GM12878 (cell line): ENCODE measurements around the gene DDX50. TPM values are rescaled to one million over a fixed set of nuclear protein-coding genes. Genes with fewer than 3 reads are reported as not detected.

Experiments used
- ATAC-seq: fragments of 200-7000 bp; cut with Tn5 transposase; 3 replicates; pipeline ENCODE4 v1.9.1; 2020; ENCODE audit warnings: mild to moderate bottlenecking, moderate library complexity
- BruUV-seq: library from RNA; stranded (reverse); fragments of 400-500 nt; replicated peaks from 2 replicates; lab custom pipeline; 2021; lab: Mats Ljungman, UMichigan
- CTCF ChIA-PET: fragments of 300-600 bp; sonication (Branson Sonifier 250); formaldehyde crosslinking; extraction: SDS; loops from one replicate; lab custom pipeline; 2021; ENCODE audit warnings: inconsistent platforms; lab: Yijun Ruan, JAX
- POLR2A ChIA-PET: fragments of 350-600 bp; formaldehyde crosslinking; extraction: SDS; loops from one replicate; lab custom pipeline; 2021; ENCODE audit warnings: inconsistent platforms; lab: Charles Lee
- RAD21 ChIA-PET: fragments of 300-600 bp; sonication (Branson Sonifier 250); formaldehyde crosslinking; loops from one replicate; lab custom pipeline; 2023; ENCODE audit warnings: antibody characterized with exemption; ENCODE audit not compliant: unreplicated experiment; lab: Charles Lee
- SMC1A ChIA-PET: fragments of 300-600 bp; sonication (Branson Sonifier 250); formaldehyde crosslinking; loops from one replicate; lab custom pipeline; 2023; ENCODE audit not compliant: unreplicated experiment, uncharacterized antibody; lab: Charles Lee
- DNase-seq: peaks from one replicate; pipeline ENCODE4 v3.0.0-alpha.2; 2011; ENCODE audit warnings: low read depth, low spot score
- FAIRE-seq: peaks from 3 replicates; lab custom pipeline; 2011; peaks lifted over from hg19 to GRCh38; lab: Jason Lieb, UNC
- H2AFZ ChIP-seq: 2 replicates; pipeline ENCODE4 v1.6.0; 2011; ENCODE audit warnings: low read depth, low read length, control low read depth; ENCODE audit not compliant: control insufficient read depth
- H3K27ac ChIP-seq: 2 replicates; pipeline ENCODE4 v1.5.1; 2011; ENCODE audit warnings: control low read depth; ENCODE audit not compliant: control insufficient read depth, insufficient read depth
- H3K27me3 ChIP-seq, 2 experiments: replicated peaks in 1 of 2; 2 replicates each; pipeline versions ENCODE4 v1.6.0 to v1.6.1; 2011; ENCODE audit warnings: low read length in 1 of 2; ENCODE audit not compliant: control insufficient read depth in 2 of 2, insufficient read depth in 2 of 2
- H3K36me3 ChIP-seq, 2 experiments: 2 replicates each; pipeline ENCODE4 v1.5.1; 2011; ENCODE audit warnings: low read length in 1 of 2; ENCODE audit not compliant: control insufficient read depth in 2 of 2, insufficient read depth in 2 of 2
- H3K4me1 ChIP-seq: 2 replicates; pipeline ENCODE4 v1.6.1; 2011; ENCODE audit warnings: mild to moderate bottlenecking, low read length, moderate library complexity, mixed read lengths; ENCODE audit not compliant: control insufficient read depth, insufficient read depth
- H3K4me2 ChIP-seq: 2 replicates; pipeline ENCODE4 v1.6.0; 2011; ENCODE audit warnings: control low read depth; ENCODE audit not compliant: control insufficient read depth, insufficient read depth
- H3K4me3 ChIP-seq: fragments of 200-600 bp; sonication (generic); 2 replicates; pipeline ENCODE4 v1.5.1; 2016
- H3K79me2 ChIP-seq: 2 replicates; pipeline ENCODE4 v1.6.0; 2011; ENCODE audit warnings: low read length; ENCODE audit not compliant: control insufficient read depth, insufficient read depth
- H3K9ac ChIP-seq: 2 replicates; pipeline ENCODE4 v1.8.0; 2011; ENCODE audit warnings: low read length, control low read depth, mixed read lengths; ENCODE audit not compliant: control insufficient read depth, insufficient read depth
- H3K9me3 ChIP-seq: replicated peaks from 3 replicates; pipeline ENCODE4 v1.5.1; 2011; ENCODE audit warnings: mild to moderate bottlenecking, low read length; ENCODE audit not compliant: control insufficient read depth, insufficient read depth
- H4K20me1 ChIP-seq: 2 replicates; pipeline ENCODE4 v1.6.0; 2011; ENCODE audit not compliant: control insufficient read depth, insufficient read depth
- ASH2L ChIP-seq: fragments of 300-600, 200-600 bp; sonication (generic); IDR thresholded peaks from 2 replicates; pipeline ENCODE4 v1.6.1; 2017; ENCODE audit warnings: low read depth, mild to moderate bottlenecking, borderline replicate concordance
- BMI1 ChIP-seq: fragments of 450-650 bp; IDR thresholded peaks from 2 replicates; pipeline ENCODE4 v1.6.1; 2016; ENCODE audit warnings: mild to moderate bottlenecking, moderate library complexity, borderline replicate concordance
- CHD2 ChIP-seq: IDR thresholded peaks from 2 replicates; pipeline ENCODE4 v1.6.1; 2011; ENCODE audit warnings: low read depth, low read length, improper control_type of control experiment, borderline replicate concordance
- KDM1A ChIP-seq: fragments of 200-600 bp; sonication (generic); IDR thresholded peaks from 2 replicates; pipeline ENCODE4 v1.6.1; 2016; ENCODE audit warnings: borderline replicate concordance
- KLF5 ChIP-seq: fragments of 450-650 bp; IDR thresholded peaks from 2 replicates; pipeline ENCODE4 v1.6.1; 2014; ENCODE audit warnings: mild to moderate bottlenecking; ENCODE audit not compliant: partially characterized antibody
- NFIC ChIP-seq: IDR thresholded peaks from 2 replicates; pipeline ENCODE4 v1.6.1; 2012; ENCODE audit warnings: low read depth, mild to moderate bottlenecking, inconsistent platforms, low read length, moderate library complexity
- NFYB ChIP-seq: IDR thresholded peaks from 2 replicates; pipeline ENCODE4 v1.6.1; 2011; ENCODE audit warnings: low read depth, mild to moderate bottlenecking, low read length, improper control_type of control experiment, moderate library complexity; ENCODE audit not compliant: insufficient read depth
- POLR2AphosphoS5 ChIP-seq: IDR thresholded peaks from 2 replicates; pipeline ENCODE4 v1.6.1; 2011; ENCODE audit warnings: mild to moderate bottlenecking, low read length, inconsistent platforms
- SMAD1 ChIP-seq: fragments of 450-650 bp; IDR thresholded peaks from 2 replicates; pipeline ENCODE4 v1.6.1; 2018; ENCODE audit warnings: mild to moderate bottlenecking, low read depth; ENCODE audit not compliant: partially characterized antibody
- SP1 ChIP-seq: IDR thresholded peaks from one replicate; pipeline ENCODE4 v1.6.1; 2011; ENCODE audit warnings: low read depth, low read length
- ZBTB11 ChIP-seq: fragments of 450-650 bp; formaldehyde crosslinking; IDR thresholded peaks from 2 replicates; pipeline ENCODE4 v1.5.0; 2022; ENCODE audit warnings: mild to moderate bottlenecking, missing genetic modification characterization
- ZNF592 ChIP-seq: fragments of 450-650 bp; IDR thresholded peaks from 2 replicates; pipeline ENCODE4 v1.6.1; 2017; ENCODE audit warnings: mild to moderate bottlenecking, moderate library complexity
- WGBS: methylation state at CpG from one replicate; pipeline ENCODE4 v1.1.6; 2016; ENCODE audit warnings: low lambda C conversion rate; ENCODE audit not compliant: insufficient replicate concordance, insufficient coverage; ENCODE audit errors: missing lambda C conversion rate; 5-methylcytosine and 5-hydroxymethylcytosine counted together
- in situ Hi-C: fragments of 300-500 bp; cut with MboI; formaldehyde crosslinking; loops from 9 replicates; pipeline ENCODE4 v1.14.3; 2018; ENCODE audit warnings: mixed read lengths
- intact Hi-C: fragments of 100-400 bp; cut with micrococcal nuclease; formaldehyde crosslinking; loops from one replicate; pipeline ENCODE4 v1.14.2; 2022; ENCODE audit not compliant: unreplicated experiment
- polyA plus RNA-seq, 11 experiments: library from polyadenylated mRNA; depleted of rRNA in 4 of 11; unstranded in 6 of 11; stranded (reverse) in 5 of 11; fragments of >200 nt; fragmentation: Nextera tagmentation in 4 of 11; fragmentation: Illumina TruSeq in 1 of 11; extraction: Ambion mirVana in 4 of 11; extraction: Trizol in 1 of 11; gene quantifications; 1 replicate in 1 of 11; 2 replicates in 10 of 11; pipeline versions ENCODE4 v1.2.1 to v1.2.3, GENCODE V29; 2011 to 2016; ENCODE audit warnings: inconsistent platforms in 2 of 11, missing spikeins in 2 of 11, low read depth in 1 of 11
- total RNA-seq, 4 experiments: library from RNA; depleted of rRNA in 3 of 4; stranded (reverse); fragments of >200 nt in 3 of 4; fragmentation: Illumina TruSeq in 1 of 4; extraction: Trizol in 1 of 4; gene quantifications; 2 replicates each; pipeline versions ENCODE4 v1.2.1 to v1.2.3, GENCODE V29; 2013 to 2021
- TF ChIP-seq, protein P1 (sequence below): fragments of 450-650 bp; IDR thresholded peaks from 2 replicates; pipeline ENCODE4 v1.6.1; 2017; ENCODE audit warnings: antibody characterized with exemption, mild to moderate bottlenecking, moderate library complexity

Gene DDX50
- total and polyA plus RNA-seq, 10 of the 15 experiments (the other 5 are each of a cell fraction or from before 2014, with no cell fraction given), result 24.9 to 52.0 (median 36.8) TPM

- no peaks in the 10 kb centered on the region for H4K20me1 ChIP-seq
- no peaks in the 10 kb centered on the region for H3K79me2 ChIP-seq
- 100% methylated on average over 1 of the region's 1 CpG for WGBS
- intact Hi-C loops, result no loop called here
- BruUV-seq, result no TSS peak
- POLR2A ChIA-PET, result interaction anchor here (0.6 kb wide), 1 partner anchor 410 kb away, joined by 3 read pairs; no protein-coding TSS in a partner anchor
- DNase-seq (no peak), ATAC-seq (no peak), FAIRE-seq (no peak)
- H3K4me3 ChIP-seq, result no peak overlapping the region
- H3K9me3 ChIP-seq, result peaks cover 7% of the 10 kb centered on the region; the same call in 2 of the 3 replicates
- no peaks in the 10 kb centered on the region for H3K27me3 ChIP-seq
- H3K4me2 ChIP-seq, result no peak overlapping the region
- SMC1A ChIA-PET, result no interaction called here
- H3K9ac ChIP-seq, result no peak overlapping the region
- in situ Hi-C loops, result no loop called here
- H3K27ac ChIP-seq, result no peak overlapping the region
- H2AFZ ChIP-seq, result no peak overlapping the region
- H3K36me3 ChIP-seq, result no peaks in the 10 kb centered on the region
- no peaks in the 10 kb centered on the region for H3K4me1 ChIP-seq
- CTCF ChIA-PET, result no interaction called here
- RAD21 ChIA-PET, result no interaction called here
- no peak for TF ChIP-seq NFIC
- TF ChIP-seq KLF5, result no peak
- TF ChIP-seq BMI1, result no peak
- no peak for TF ChIP-seq ASH2L
- no peak for TF ChIP-seq SMAD1
- TF ChIP-seq POLR2AphosphoS5, result no peak
- TF ChIP-seq CHD2, result no peak
- TF ChIP-seq KDM1A, result no peak
- TF ChIP-seq ZNF592, result no peak
- TF ChIP-seq, protein P1, sequence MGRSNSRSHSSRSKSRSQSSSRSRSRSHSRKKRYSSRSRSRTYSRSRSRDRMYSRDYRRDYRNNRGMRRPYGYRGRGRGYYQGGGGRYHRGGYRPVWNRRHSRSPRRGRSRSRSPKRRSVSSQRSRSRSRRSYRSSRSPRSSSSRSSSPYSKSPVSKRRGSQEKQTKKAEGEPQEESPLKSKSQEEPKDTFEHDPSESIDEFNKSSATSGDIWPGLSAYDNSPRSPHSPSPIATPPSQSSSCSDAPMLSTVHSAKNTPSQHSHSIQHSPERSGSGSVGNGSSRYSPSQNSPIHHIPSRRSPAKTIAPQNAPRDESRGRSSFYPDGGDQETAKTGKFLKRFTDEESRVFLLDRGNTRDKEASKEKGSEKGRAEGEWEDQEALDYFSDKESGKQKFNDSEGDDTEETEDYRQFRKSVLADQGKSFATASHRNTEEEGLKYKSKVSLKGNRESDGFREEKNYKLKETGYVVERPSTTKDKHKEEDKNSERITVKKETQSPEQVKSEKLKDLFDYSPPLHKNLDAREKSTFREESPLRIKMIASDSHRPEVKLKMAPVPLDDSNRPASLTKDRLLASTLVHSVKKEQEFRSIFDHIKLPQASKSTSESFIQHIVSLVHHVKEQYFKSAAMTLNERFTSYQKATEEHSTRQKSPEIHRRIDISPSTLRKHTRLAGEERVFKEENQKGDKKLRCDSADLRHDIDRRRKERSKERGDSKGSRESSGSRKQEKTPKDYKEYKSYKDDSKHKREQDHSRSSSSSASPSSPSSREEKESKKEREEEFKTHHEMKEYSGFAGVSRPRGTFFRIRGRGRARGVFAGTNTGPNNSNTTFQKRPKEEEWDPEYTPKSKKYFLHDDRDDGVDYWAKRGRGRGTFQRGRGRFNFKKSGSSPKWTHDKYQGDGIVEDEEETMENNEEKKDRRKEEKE, result no peak
- no peak for TF ChIP-seq ZBTB11 (CRISPR knock-in tag)
- no peak for TF ChIP-seq SP1
- no peak for TF ChIP-seq NFYB
These were observed 36.5 kb upstream of the DDX50 start for GRCh38 chr10:68864611-68865010.
